ENCODE data around the gene OR2C3.

OR2C3 gene

DNA sequence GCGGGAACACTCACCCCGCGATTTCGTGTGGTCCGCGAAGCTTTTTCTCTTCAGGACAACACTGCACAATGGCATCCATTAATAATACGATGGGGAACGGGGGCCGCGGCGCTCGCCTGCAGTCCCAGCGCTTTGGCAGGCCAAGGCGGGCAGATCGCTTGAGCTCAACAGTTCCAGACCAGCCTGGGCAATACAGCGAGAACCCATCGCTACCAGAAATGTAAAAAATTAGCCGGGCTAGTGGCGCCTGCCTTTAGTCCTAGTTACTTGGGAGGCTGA lies 17.7 kb downstream of the OR2C3 start:
- H3K4me3 ChIP-seq (ENCODE audit: low read length): no peak overlapping the region
- DNase-seq (ENCODE audit: low read depth): no peak
- TF ChIP-seq, protein P1, sequence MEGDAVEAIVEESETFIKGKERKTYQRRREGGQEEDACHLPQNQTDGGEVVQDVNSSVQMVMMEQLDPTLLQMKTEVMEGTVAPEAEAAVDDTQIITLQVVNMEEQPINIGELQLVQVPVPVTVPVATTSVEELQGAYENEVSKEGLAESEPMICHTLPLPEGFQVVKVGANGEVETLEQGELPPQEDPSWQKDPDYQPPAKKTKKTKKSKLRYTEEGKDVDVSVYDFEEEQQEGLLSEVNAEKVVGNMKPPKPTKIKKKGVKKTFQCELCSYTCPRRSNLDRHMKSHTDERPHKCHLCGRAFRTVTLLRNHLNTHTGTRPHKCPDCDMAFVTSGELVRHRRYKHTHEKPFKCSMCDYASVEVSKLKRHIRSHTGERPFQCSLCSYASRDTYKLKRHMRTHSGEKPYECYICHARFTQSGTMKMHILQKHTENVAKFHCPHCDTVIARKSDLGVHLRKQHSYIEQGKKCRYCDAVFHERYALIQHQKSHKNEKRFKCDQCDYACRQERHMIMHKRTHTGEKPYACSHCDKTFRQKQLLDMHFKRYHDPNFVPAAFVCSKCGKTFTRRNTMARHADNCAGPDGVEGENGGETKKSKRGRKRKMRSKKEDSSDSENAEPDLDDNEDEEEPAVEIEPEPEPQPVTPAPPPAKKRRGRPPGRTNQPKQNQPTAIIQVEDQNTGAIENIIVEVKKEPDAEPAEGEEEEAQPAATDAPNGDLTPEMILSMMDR (IDR thresholded peaks at IDR 0.05; ENCODE audit: insufficient read depth, low read depth, low read length, missing control alignments): no peak

DNA sequence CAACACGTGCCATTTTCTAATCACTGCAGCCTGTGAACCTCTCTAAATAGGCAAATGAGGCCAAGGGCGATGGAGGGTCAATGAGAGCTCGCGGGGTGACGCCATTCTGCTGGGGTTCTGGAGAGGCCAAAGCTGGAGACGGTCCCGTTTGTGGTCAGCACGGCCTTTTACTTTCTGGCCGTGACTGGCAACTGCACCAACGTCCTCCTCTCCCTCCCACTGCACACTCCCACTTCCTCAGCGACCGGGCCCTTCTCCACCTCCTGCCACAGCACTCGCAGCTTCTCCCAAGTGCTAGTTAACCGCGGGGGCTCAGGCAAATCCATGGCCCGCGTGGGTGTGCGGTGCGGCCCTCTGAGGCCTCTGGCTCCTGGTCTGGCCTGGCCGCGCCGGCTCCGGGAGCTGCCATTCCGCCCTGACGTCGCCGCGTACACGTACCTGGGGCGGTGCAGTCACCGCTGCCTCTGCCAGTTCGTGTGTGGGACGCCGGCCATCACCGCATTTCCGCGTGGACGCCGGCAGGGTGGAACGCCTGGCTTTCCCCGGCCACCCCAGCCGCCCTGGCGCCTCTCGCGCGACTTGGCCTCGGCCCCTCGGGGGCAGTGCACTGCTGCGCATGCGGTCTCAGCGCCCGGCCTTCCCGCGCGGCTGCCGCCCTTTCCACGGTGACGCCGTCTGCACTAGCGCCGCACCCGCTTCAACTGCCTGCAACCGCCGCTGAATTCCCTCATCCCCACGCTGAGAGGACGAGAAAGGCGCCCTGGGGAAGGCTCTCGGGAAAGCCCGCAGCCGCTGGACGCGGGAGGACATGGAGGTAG lies 18.2 kb downstream of the OR2C3 start:
- DNase-seq (ENCODE audit: low read depth): no peak
- H3K4me3 ChIP-seq (ENCODE audit: low read length): no peak overlapping the region

DNA sequence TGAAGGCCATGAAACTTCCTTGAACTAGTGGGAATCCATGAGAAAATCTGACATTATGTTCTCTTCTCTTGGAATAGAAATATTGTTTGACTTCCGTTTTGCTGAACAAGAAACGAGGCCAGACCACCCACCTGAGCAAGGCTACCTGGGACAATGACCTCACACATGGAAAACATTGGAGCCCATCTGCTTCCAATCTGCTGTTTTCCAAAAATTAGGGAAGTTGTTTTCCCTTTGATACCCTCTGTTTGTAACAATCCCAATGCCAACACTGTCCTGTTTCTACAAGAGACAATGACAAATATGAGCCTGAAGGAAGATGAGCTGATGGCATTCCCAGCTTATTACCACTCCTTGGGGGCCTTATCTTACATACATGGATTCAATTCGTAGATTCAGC lies 29.4 kb downstream of the OR2C3 start:
- no peak for DNase-seq (ENCODE audit: low read depth)
- TF ChIP-seq, protein P1 (IDR thresholded peaks at IDR 0.05; ENCODE audit: insufficient read depth, low read depth, low read length, missing control alignments): no peak
- no peak overlapping the region for H3K4me3 ChIP-seq (ENCODE audit: low read length)

More for the DNA sequence above, 18.2 kb downstream of the OR2C3 start:
- TF ChIP-seq, protein P1 (IDR thresholded peaks at IDR 0.05; ENCODE audit: insufficient read depth, low read depth, low read length, missing control alignments): no peak

DNA sequence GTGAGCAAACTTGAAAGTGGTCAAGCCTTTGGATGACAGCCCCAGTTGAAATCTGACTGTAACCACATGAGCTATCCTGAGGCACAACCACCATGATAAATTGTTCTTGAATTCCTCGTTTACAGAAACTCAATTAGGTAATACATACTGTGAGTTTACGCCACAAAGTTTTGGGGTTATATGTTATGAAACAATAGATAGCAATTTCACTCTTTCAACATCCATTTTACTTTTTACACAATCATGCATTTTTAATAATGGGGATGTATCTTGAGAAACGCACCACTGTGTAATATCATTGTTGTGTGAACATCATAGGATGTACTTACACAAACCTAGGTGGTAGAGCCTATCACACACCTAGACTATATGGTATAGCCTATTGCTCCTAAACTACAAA lies 35.4 kb downstream of the OR2C3 start:
- TF ChIP-seq, protein P1 (IDR thresholded peaks at IDR 0.05; ENCODE audit: insufficient read depth, low read depth, low read length, missing control alignments): no peak
- no peak overlapping the region for H3K4me3 ChIP-seq (ENCODE audit: low read length)

DNA sequence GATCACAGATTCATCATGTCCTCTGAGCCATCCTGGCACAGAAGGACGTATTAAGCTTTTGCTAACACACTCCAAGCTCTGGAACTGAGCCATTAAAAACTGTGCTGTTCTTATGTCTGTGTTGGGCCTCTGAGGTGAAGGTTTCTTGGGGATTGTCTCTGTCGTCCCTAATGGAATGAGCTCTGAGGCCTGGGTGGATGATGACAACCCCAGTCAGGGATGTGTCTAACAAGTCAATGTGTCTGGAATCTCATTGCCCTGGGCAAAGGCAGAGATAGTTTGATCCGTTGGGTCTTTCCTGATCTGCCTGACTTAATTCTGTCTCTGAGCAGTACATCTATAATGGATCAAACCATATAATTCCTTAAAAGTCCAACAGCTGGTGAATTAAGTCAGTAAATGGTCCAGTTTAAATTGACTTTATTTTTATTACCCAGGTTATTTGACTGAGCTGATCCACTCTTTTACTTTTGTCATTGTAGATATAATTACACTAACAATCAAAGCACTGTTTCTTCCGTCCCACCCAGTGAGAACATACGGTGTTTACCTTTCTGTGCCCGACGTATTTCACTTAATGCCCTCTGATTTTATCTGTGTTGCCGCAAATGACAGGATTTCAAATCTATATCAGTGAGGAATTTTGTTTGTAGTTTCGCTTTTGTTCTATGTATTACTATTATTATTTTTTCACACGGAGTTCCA lies 39.5 kb downstream of the OR2C3 start:
- TF ChIP-seq, protein P1 (IDR thresholded peaks at IDR 0.05; ENCODE audit: insufficient read depth, low read depth, low read length, missing control alignments): no peak
- no peak for DNase-seq (ENCODE audit: low read depth)
- no peak overlapping the region for H3K4me3 ChIP-seq (ENCODE audit: low read length)

More for the DNA sequence above, 35.4 kb downstream of the OR2C3 start:
- no peak for DNase-seq (ENCODE audit: low read depth)

DNA sequence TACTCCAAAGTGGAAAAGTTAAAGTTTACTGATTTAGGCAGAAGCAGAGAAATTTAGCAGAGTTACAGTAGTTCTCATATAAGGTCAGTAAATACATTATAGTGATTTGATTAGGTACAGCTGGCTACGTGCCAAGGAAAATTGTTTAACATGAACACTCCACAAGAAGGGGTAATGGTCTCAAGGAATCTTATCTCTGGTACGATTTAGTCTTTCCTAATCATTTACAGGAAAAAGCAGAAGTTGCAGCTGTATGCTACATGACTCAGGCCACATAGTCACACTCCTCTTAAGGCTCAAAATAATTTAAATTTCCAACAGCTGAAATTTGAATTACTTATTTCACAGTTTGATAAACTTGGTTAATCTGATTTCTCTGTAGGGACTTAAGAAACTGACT lies 41.5 kb downstream of the OR2C3 start:
- TF ChIP-seq, protein P1 (IDR thresholded peaks at IDR 0.05; ENCODE audit: insufficient read depth, low read depth, low read length, missing control alignments): no peak
- no peak overlapping the region for H3K4me3 ChIP-seq (ENCODE audit: low read length)
- no peak for DNase-seq (ENCODE audit: low read depth)
